Endothelial cell (in vitro differentiated cells): Measurements from ENCODE around the gene PTGER2. TPM values are rescaled to one million over a fixed set of nuclear protein-coding genes. Genes with fewer than 3 reads are reported as not detected.

Experiments
- DNase-seq: peaks from one replicate; pipeline ENCODE4 v3.0.0; 2021; ENCODE audit warnings: low spot score
- H3K27ac Mint-ChIP-seq: one replicate; pipeline ENCODE4 v1.8.0; 2021; ENCODE audit warnings: mixed read lengths, inconsistent platforms; ENCODE audit not compliant: unreplicated experiment
- H3K27me3 Mint-ChIP-seq: one replicate; pipeline ENCODE4 v1.8.0; 2021; ENCODE audit warnings: mild to moderate bottlenecking, moderate library complexity, mixed read lengths, inconsistent platforms; ENCODE audit not compliant: unreplicated experiment
- H3K36me3 Mint-ChIP-seq: one replicate; pipeline ENCODE4 v1.8.0; 2021; ENCODE audit warnings: mild to moderate bottlenecking, low read depth, mixed read lengths, inconsistent platforms; ENCODE audit not compliant: unreplicated experiment
- H3K4me1 Mint-ChIP-seq: one replicate; pipeline ENCODE4 v1.8.0; 2021; ENCODE audit warnings: mild to moderate bottlenecking, mixed read lengths, inconsistent platforms; ENCODE audit not compliant: unreplicated experiment
- H3K4me3 Mint-ChIP-seq: one replicate; pipeline ENCODE4 v1.8.0; 2021; ENCODE audit warnings: mild to moderate bottlenecking, mixed read lengths, inconsistent platforms; ENCODE audit not compliant: unreplicated experiment
- H3K9me3 Mint-ChIP-seq: one replicate; pipeline ENCODE4 v1.8.0; 2021; ENCODE audit warnings: mixed read lengths, inconsistent platforms; ENCODE audit not compliant: unreplicated experiment
- long read RNA-seq: library from polyadenylated mRNA; unstranded; transcript quantifications from one replicate; pipeline ENCODE4 v2.0.0, GENCODE V29; 2020; ENCODE audit not compliant: unreplicated experiment
- total RNA-seq: library from RNA; stranded (reverse); fragmentation: NEBNext Ultra II Directional; extraction: Animal tissue kit (Norgen Biotek cat#: 25700); gene quantifications from one replicate; pipeline ENCODE4 v1.2.1, GENCODE V29; 2021; ENCODE audit not compliant: unreplicated experiment
- TF ChIP-seq, protein P1 (sequence below): fragments of 200-600 bp; sonication (generic); IDR thresholded peaks from one replicate; pipeline ENCODE4 v1.5.0; 2021; ENCODE audit warnings: antibody characterized with exemption; ENCODE audit not compliant: unreplicated experiment

Gene PTGER2, protein sequence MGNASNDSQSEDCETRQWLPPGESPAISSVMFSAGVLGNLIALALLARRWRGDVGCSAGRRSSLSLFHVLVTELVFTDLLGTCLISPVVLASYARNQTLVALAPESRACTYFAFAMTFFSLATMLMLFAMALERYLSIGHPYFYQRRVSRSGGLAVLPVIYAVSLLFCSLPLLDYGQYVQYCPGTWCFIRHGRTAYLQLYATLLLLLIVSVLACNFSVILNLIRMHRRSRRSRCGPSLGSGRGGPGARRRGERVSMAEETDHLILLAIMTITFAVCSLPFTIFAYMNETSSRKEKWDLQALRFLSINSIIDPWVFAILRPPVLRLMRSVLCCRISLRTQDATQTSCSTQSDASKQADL
- not detected for total RNA-seq
- long read RNA-seq, result 0 reads

DNA sequence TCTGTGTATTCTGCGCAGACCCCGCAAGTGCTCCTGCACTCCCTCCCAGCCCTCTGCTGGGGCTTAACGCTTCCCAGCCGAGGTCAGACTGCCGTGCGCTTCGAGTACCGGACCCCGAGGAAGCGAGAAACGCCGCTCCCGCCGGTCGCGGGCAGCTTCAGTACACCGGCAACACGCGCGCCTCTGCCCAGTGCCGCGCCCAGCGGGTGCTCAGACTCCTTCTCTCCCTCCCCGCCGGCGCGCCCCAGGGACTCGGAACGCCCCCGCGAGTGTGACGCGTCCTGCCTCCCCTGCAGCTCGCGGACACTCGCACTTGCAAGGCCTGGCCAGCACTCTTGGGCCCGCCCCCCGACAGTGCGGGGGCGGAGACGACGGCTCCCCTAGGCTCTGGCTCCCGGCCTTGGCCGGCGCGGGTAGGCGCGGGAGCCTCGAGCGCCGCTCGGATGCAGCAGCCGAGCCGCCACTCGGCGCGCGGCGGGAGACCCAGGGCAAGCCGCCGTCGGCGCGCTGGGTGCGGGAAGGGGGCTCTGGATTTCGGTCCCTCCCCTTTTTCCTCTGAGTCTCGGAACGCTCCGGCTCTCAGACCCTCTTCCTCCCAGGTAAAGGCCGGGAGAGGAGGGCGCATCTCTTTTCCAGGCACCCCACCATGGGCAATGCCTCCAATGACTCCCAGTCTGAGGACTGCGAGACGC is at the start of gene PTGER2:
PTGER2 (plus strand) TSS at position 410 of the 692 bp plus-strand sequence; CDS start at position 647, 237 bp downstream.
- H3K9me3 Mint-ChIP-seq, result no peaks in the 10 kb centered on the region
- H3K4me3 Mint-ChIP-seq, result peak within 1 kb of the TSS; percentile 88
- H3K27me3 Mint-ChIP-seq, result peaks cover 17% of the 10 kb centered on the region
- peaks cover 14% of the 10 kb centered on the region for H3K4me1 Mint-ChIP-seq
- TF ChIP-seq, protein P1, sequence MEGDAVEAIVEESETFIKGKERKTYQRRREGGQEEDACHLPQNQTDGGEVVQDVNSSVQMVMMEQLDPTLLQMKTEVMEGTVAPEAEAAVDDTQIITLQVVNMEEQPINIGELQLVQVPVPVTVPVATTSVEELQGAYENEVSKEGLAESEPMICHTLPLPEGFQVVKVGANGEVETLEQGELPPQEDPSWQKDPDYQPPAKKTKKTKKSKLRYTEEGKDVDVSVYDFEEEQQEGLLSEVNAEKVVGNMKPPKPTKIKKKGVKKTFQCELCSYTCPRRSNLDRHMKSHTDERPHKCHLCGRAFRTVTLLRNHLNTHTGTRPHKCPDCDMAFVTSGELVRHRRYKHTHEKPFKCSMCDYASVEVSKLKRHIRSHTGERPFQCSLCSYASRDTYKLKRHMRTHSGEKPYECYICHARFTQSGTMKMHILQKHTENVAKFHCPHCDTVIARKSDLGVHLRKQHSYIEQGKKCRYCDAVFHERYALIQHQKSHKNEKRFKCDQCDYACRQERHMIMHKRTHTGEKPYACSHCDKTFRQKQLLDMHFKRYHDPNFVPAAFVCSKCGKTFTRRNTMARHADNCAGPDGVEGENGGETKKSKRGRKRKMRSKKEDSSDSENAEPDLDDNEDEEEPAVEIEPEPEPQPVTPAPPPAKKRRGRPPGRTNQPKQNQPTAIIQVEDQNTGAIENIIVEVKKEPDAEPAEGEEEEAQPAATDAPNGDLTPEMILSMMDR, result no peak
- H3K36me3 Mint-ChIP-seq, result peaks cover 9% of the 10 kb centered on the region
- no peak within 1 kb of the TSS for H3K27ac Mint-ChIP-seq
- DNase-seq, result peak; percentile 48

DNA sequence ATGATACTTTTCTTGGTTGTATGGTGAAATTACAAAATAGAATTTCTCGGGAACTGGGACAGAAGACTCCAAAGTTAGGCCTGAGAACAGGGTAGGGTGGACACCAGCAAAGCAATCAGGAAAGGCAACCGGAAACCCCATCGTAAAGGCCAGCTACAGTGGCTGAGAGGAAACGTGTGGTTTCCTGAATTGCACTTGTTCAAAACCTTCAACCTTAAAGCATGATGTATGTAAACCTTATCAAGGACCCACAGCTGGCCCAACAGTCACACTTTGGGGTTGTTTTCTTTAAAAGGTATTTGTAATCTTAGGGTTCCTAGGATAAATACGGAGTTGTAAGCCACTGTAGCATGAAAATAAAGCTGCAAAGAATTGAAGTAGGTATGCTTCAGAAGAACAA is 48.9 kb upstream of the PTGER2 start:
- H3K27me3 Mint-ChIP-seq, result peaks cover 20% of the 10 kb centered on the region
- peaks cover 48% of the 10 kb centered on the region for H3K4me1 Mint-ChIP-seq
- H3K36me3 Mint-ChIP-seq, result no peaks in the 10 kb centered on the region
- no peak overlapping the region for H3K4me3 Mint-ChIP-seq
- H3K27ac Mint-ChIP-seq, result no peak overlapping the region
- DNase-seq, result peak; percentile 18
- H3K9me3 Mint-ChIP-seq, result no peaks in the 10 kb centered on the region
- TF ChIP-seq, protein P1, result no peak

DNA sequence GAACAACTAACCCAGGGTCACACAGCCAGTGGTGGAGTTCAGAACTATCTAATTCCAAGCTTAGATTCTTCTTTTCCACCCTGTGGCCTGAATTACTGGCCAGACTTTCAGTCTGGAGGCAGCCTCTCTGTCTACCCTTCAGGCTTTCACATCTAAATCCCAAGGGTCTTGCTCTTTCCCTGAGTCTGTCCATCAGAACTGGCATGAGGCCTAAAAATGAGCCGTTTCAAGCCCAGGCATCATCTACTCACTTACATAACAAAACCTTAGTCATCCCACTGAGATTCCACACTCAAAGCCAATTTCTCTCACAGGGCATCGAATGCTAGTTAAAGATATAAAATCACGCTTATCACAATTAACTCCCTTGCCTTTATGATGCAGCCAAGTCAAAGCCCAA is 47.9 kb upstream of the PTGER2 start:
- Mint-ChIP-seq H3K36me3 (no peaks in the 10 kb centered on the region), H3K4me3 (peak overlapping the region; percentile 43), H3K27ac (no peak overlapping the region), H3K4me1 (peaks cover 48% of the 10 kb centered on the region), H3K27me3 (peaks cover 20% of the 10 kb centered on the region), H3K9me3 (no peaks in the 10 kb centered on the region)
- TF ChIP-seq, protein P1, result no peak
- no peak for DNase-seq

DNA sequence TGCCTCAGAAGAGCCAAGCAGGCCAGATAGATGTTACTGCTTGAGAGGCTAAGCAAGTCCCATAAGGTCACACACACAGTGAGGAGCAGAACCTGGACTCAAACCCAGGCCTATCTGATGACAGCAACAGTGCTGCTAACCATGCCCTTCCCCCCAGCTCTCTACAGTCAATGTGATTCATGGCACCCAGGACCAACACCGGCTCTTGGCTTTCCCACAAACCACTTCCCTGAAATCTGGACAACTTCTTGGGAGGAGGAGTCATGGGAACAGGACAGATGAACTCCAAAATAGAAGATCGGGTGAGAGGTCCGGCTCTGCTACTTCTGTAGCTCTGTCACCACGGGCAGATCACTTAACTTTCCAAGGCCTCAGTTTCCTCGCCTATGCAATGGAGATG is 47.3 kb upstream of the PTGER2 start:
- H3K4me3 Mint-ChIP-seq, result peak overlapping the region; percentile 43
- no peaks in the 10 kb centered on the region for H3K9me3 Mint-ChIP-seq
- H3K27me3 Mint-ChIP-seq, result peaks cover 20% of the 10 kb centered on the region

More for the DNA sequence above, 47.3 kb upstream of the PTGER2 start:
- Mint-ChIP-seq H3K27ac (no peak overlapping the region), H3K36me3 (no peaks in the 10 kb centered on the region), H3K4me1 (peaks cover 48% of the 10 kb centered on the region)
- TF ChIP-seq, protein P1, result no peak
- no peak for DNase-seq
